ENCODE data around the gene RBBP5.

RBBP5 gene

GRCh38 chr1:205061665-205062069 is 60.1 kb downstream of the RBBP5 start:
- no peak overlapping the region for H3K4me2 ChIP-seq (ENCODE audit: low read length)
- H3K9me2 ChIP-seq (ENCODE audit: low read depth, low read length): no peaks in the 10 kb centered on the region
- H3K79me2 ChIP-seq (ENCODE audit: insufficient read depth, low read length): no peaks in the 10 kb centered on the region
- H3K9ac ChIP-seq (ENCODE audit: low read length): no peak overlapping the region
- H3K4me1 ChIP-seq (ENCODE audit: insufficient read depth, low read length, severe bottlenecking): no peaks in the 10 kb centered on the region
- H4K20me1 ChIP-seq (ENCODE audit: insufficient read depth, low read length): no peaks in the 10 kb centered on the region
- H3K4me3 ChIP-seq (ENCODE audit: low read depth, low read length, poor library complexity, severe bottlenecking): no peak overlapping the region
- no peaks in the 10 kb centered on the region for H3F3A ChIP-seq (ENCODE audit: insufficient read depth, low read length)
- peak; percentile 91 for TF ChIP-seq CTCF (IDR thresholded peaks at IDR 0.05; ENCODE audit: low read length)
- no peak for TF ChIP-seq EZH2 (IDR thresholded peaks at IDR 0.05; ENCODE audit: borderline replicate concordance, low read length)
- H3K27me3 ChIP-seq (ENCODE audit: insufficient read depth, low read length): peaks cover 11% of the 10 kb centered on the region
- no peak overlapping the region for H3K27ac ChIP-seq (ENCODE audit: low read depth, low read length, poor library complexity, severe bottlenecking)
- no peak overlapping the region for H2AFZ ChIP-seq (ENCODE audit: low read length)
- no peaks in the 10 kb centered on the region for H3K36me3 ChIP-seq (ENCODE audit: insufficient read depth, low read length)
- no peaks in the 10 kb centered on the region for H3K9me3 ChIP-seq (ENCODE audit: low read length)

- peaks cover 11% of the 10 kb centered on the region for H3K27me3 ChIP-seq (ENCODE audit: insufficient read depth, low read length)
- H3K79me2 ChIP-seq (ENCODE audit: insufficient read depth, low read length): no peaks in the 10 kb centered on the region
- H3K4me3 ChIP-seq (ENCODE audit: low read depth, low read length, poor library complexity, severe bottlenecking): no peak overlapping the region
- no peaks in the 10 kb centered on the region for H3K4me1 ChIP-seq (ENCODE audit: insufficient read depth, low read length, severe bottlenecking)
- H2AFZ ChIP-seq (ENCODE audit: low read length): no peak overlapping the region
- H3K9me2 ChIP-seq (ENCODE audit: low read depth, low read length): no peaks in the 10 kb centered on the region
- no peak overlapping the region for H3K9ac ChIP-seq (ENCODE audit: low read length)
- H3F3A ChIP-seq (ENCODE audit: insufficient read depth, low read length): no peaks in the 10 kb centered on the region
- no peaks in the 10 kb centered on the region for H4K20me1 ChIP-seq (ENCODE audit: insufficient read depth, low read length)
- no peaks in the 10 kb centered on the region for H3K9me3 ChIP-seq (ENCODE audit: low read length)
- TF ChIP-seq EZH2 (IDR thresholded peaks at IDR 0.05; ENCODE audit: borderline replicate concordance, low read length) (no peak), CTCF (IDR thresholded peaks at IDR 0.05; ENCODE audit: low read length) (no peak)
- no peak overlapping the region for H3K27ac ChIP-seq (ENCODE audit: low read depth, low read length, poor library complexity, severe bottlenecking)
- H3K36me3 ChIP-seq (ENCODE audit: insufficient read depth, low read length): no peaks in the 10 kb centered on the region
- H3K4me2 ChIP-seq (ENCODE audit: low read length): no peak overlapping the region
Measured at GRCh38 chr1:205061227-205061626, 60.6 kb downstream of the RBBP5 start.

GRCh38 chr1:205060746-205061145 is 61.0 kb downstream of the RBBP5 start:
- no peaks in the 10 kb centered on the region for H3K9me3 ChIP-seq (ENCODE audit: low read length)
- no peaks in the 10 kb centered on the region for H4K20me1 ChIP-seq (ENCODE audit: insufficient read depth, low read length)
- TF ChIP-seq EZH2 (IDR thresholded peaks at IDR 0.05; ENCODE audit: borderline replicate concordance, low read length): no peak
- no peak for TF ChIP-seq CTCF (IDR thresholded peaks at IDR 0.05; ENCODE audit: low read length)
- H3K36me3 ChIP-seq (ENCODE audit: insufficient read depth, low read length): no peaks in the 10 kb centered on the region
- H3K4me3 ChIP-seq (ENCODE audit: low read depth, low read length, poor library complexity, severe bottlenecking): no peak overlapping the region
- no peaks in the 10 kb centered on the region for H3K4me1 ChIP-seq (ENCODE audit: insufficient read depth, low read length, severe bottlenecking)
- no peaks in the 10 kb centered on the region for H3K79me2 ChIP-seq (ENCODE audit: insufficient read depth, low read length)
- no peak overlapping the region for H2AFZ ChIP-seq (ENCODE audit: low read length)
- no peak overlapping the region for H3K27ac ChIP-seq (ENCODE audit: low read depth, low read length, poor library complexity, severe bottlenecking)
- peaks cover 11% of the 10 kb centered on the region for H3K27me3 ChIP-seq (ENCODE audit: insufficient read depth, low read length)
- H3F3A ChIP-seq (ENCODE audit: insufficient read depth, low read length): no peaks in the 10 kb centered on the region
- no peak overlapping the region for H3K4me2 ChIP-seq (ENCODE audit: low read length)
- H3K9me2 ChIP-seq (ENCODE audit: low read depth, low read length): no peaks in the 10 kb centered on the region
- H3K9ac ChIP-seq (ENCODE audit: low read length): no peak overlapping the region

Data from OCI-LY1 (cell line).